CD14-positive monocyte (primary cell): Measurements from ENCODE around the gene PTPRH. TPM values are rescaled to one million over a fixed set of nuclear protein-coding genes. Genes with fewer than 3 reads are reported as not detected.

ENCODE experiments used
- DNase-seq, 3 donors: peaks; one replicate each; pipeline ENCODE4 v3.0.0-alpha.2; 2011 to 2022
- H2AFZ ChIP-seq: 2 replicates; pipeline ENCODE4 v1.6.0; 2012; ENCODE audit warnings: mild to moderate bottlenecking, low read depth, low read length, inconsistent platforms; ENCODE audit not compliant: insufficient read depth, poor library complexity, severe bottlenecking
- H3K27ac ChIP-seq, 2 donors: 1 replicate in 1 of 2; 2 replicates in 1 of 2; pipeline ENCODE4 v1.5.1; 2012 to 2013; ENCODE audit warnings: low read length in 2 of 2, control low read depth in 1 of 2, inconsistent platforms in 1 of 2, low read depth in 1 of 2, mild to moderate bottlenecking in 1 of 2
- H3K27me3 ChIP-seq, 2 donors: one replicate each; pipeline versions ENCODE4 v1.6.0 to v1.6.1; 2011 to 2013; ENCODE audit warnings: low read length in 2 of 2; ENCODE audit not compliant: control insufficient read depth in 2 of 2, insufficient read depth in 2 of 2
- H3K36me3 ChIP-seq, 2 donors: replicated peaks in 1 of 2; 1 replicate in 1 of 2; 2 replicates in 1 of 2; pipeline versions ENCODE4 v1.5.1 to v1.6.1; 2012 to 2013; ENCODE audit warnings: low read length in 2 of 2, control low read depth in 1 of 2, inconsistent platforms in 1 of 2, mild to moderate bottlenecking in 1 of 2; ENCODE audit not compliant: insufficient read depth in 2 of 2, control insufficient read depth in 1 of 2
- H3K4me1 ChIP-seq, 2 donors: 1 replicate in 1 of 2; 2 replicates in 1 of 2; pipeline versions ENCODE4 v1.5.1 to v1.6.1; 2012 to 2013; ENCODE audit warnings: low read length in 2 of 2, control low read depth in 1 of 2, inconsistent platforms in 1 of 2, mild to moderate bottlenecking in 1 of 2, moderate library complexity in 1 of 2; ENCODE audit not compliant: insufficient read depth in 2 of 2, control insufficient read depth in 1 of 2
- H3K4me2 ChIP-seq: replicated peaks from 2 replicates; pipeline ENCODE3; 2012; ENCODE audit warnings: low read length, moderate library complexity, mild to moderate bottlenecking; ENCODE audit not compliant: poor library complexity, severe bottlenecking; ENCODE audit errors: extremely low read depth
- H3K4me3 ChIP-seq, 3 experiments: fragments of 200-600 bp in 1 of 3; sonication (generic) in 1 of 3; replicated peaks in 1 of 3; 1 replicate in 2 of 3; 2 replicates in 1 of 3; pipeline ENCODE4 v1.5.1; 2011 to 2013; ENCODE audit warnings: low read length in 3 of 3, mild to moderate bottlenecking in 3 of 3, control low read depth in 2 of 3, low read depth in 2 of 3, inconsistent platforms in 1 of 3, moderate library complexity in 1 of 3
- H3K79me2 ChIP-seq: 2 replicates; pipeline ENCODE4 v1.6.0; 2012; ENCODE audit warnings: mild to moderate bottlenecking, control low read depth, inconsistent platforms, low read length, moderate library complexity; ENCODE audit not compliant: insufficient read depth
- H3K9ac ChIP-seq: 2 replicates; pipeline ENCODE4 v1.6.0; 2017; ENCODE audit warnings: low read length, mild to moderate bottlenecking; ENCODE audit not compliant: insufficient read depth, poor library complexity, severe bottlenecking
- H3K9me3 ChIP-seq, 2 donors: replicated peaks in 1 of 2; 1 replicate in 1 of 2; 2 replicates in 1 of 2; pipeline versions ENCODE4 v1.5.1 to v1.6.1; 2012 to 2013; ENCODE audit warnings: low read length in 2 of 2, control low read depth in 1 of 2; ENCODE audit not compliant: control insufficient read depth in 1 of 2, insufficient read depth in 1 of 2
- H4K20me1 ChIP-seq: 2 replicates; pipeline ENCODE4 v1.6.0; 2012; ENCODE audit warnings: mild to moderate bottlenecking, low read length, control low read depth, moderate library complexity; ENCODE audit not compliant: insufficient read depth
- H3K27ac Mint-ChIP-seq, 7 donors: one replicate each; pipeline ENCODE4 v1.8.0; 2020; ENCODE audit warnings: mild to moderate bottlenecking in 7 of 7, mixed read lengths in 7 of 7, moderate library complexity in 6 of 7, inconsistent platforms in 2 of 7
- H3K27me3 Mint-ChIP-seq, 3 donors: one replicate each; pipeline ENCODE4 v1.8.0; 2021 to 2022; ENCODE audit warnings: low read depth in 3 of 3, mild to moderate bottlenecking in 3 of 3, mixed read lengths in 3 of 3, moderate library complexity in 3 of 3, inconsistent platforms in 1 of 3
- H3K36me3 Mint-ChIP-seq, 2 donors: one replicate each; pipeline ENCODE4 v1.8.0; 2020; ENCODE audit warnings: mixed read lengths in 2 of 2, inconsistent platforms in 1 of 2, mild to moderate bottlenecking in 1 of 2
- H3K4me1 Mint-ChIP-seq: one replicate; pipeline ENCODE4 v1.8.0; 2020; ENCODE audit warnings: mild to moderate bottlenecking, mixed read lengths
- H3K4me3 Mint-ChIP-seq, 2 donors: one replicate each; pipeline ENCODE4 v1.8.0; 2020; ENCODE audit warnings: mild to moderate bottlenecking in 2 of 2, mixed read lengths in 2 of 2, moderate library complexity in 1 of 2
- H3K9me3 Mint-ChIP-seq, 7 donors: one replicate each; pipeline ENCODE4 v1.8.0; 2020 to 2022; ENCODE audit warnings: mixed read lengths in 7 of 7, mild to moderate bottlenecking in 6 of 7, moderate library complexity in 6 of 7, inconsistent platforms in 2 of 7
- CTCF ChIP-seq: fragments of 200-600 bp; IDR thresholded peaks from one replicate; pipeline ENCODE4 v1.8.0; 2022; ENCODE audit warnings: antibody characterized with exemption, mild to moderate bottlenecking
- WGBS: methylation state at CpG from one replicate; pipeline ENCODE4 v1.1.5; 2013; ENCODE audit warnings: missing lambda C conversion rate; ENCODE audit not compliant: insufficient coverage; 5-methylcytosine and 5-hydroxymethylcytosine counted together
- intact Hi-C, 2 donors: fragments of 100-400 bp; cut with micrococcal nuclease; formaldehyde crosslinking; loops; one replicate each; pipeline versions ENCODE4 v1.15.0 to v1.15.1; 2023
- polyA plus RNA-seq, 3 donors: library from polyadenylated mRNA; depleted of rRNA in 1 of 3; unstranded in 2 of 3; stranded (reverse) in 1 of 3; fragments of 300-500 nt in 2 of 3; fragments of >200 nt in 1 of 3; fragmentation: Illumina TruSeq in 2 of 3; gene quantifications; 1 replicate in 2 of 3; 2 replicates in 1 of 3; pipeline ENCODE4 v1.2.3, GENCODE V29; 2012 to 2021

The PTPRH gene
- polyA plus RNA-seq, 3 donors: 0.08 to 0.53 TPM; not detected in 1

GRCh38 chr19:55149078-55150003 is 60.0 kb downstream of the PTPRH start, which contains the start of gene TNNT1:
TNNT1 (minus strand) TSS chr19:55149206; CDS start chr19:55147157, 2,049 bp downstream.
- peak within 1 kb of the TSS in 1 of 2 donors; percentile 66 for H3K4me3 Mint-ChIP-seq
- H3K4me2 ChIP-seq: no peak within 1 kb of the TSS
- peaks cover 38 to 61% (median 54%) of the 10 kb centered on the region in 3 donors for H3K27me3 Mint-ChIP-seq
- intact Hi-C loops: loop anchor here in 1 of 2 donors (10.0 kb wide), 2 partner anchors 275 to 305 kb away; no protein-coding TSS in a partner anchor
- no peaks in the 10 kb centered on the region for H3K79me2 ChIP-seq
- no peak for DNase-seq
- no peak for TF ChIP-seq CTCF
- peak within 1 kb of the TSS in 1 of 7 donors; percentile 4 for H3K27ac Mint-ChIP-seq
- H3K36me3 ChIP-seq: no peaks in the 10 kb centered on the region
- no peaks in the 10 kb centered on the region for H3K36me3 Mint-ChIP-seq
- H3K4me3 ChIP-seq: no peak within 1 kb of the TSS
- H3K27ac ChIP-seq: no peak within 1 kb of the TSS
- no peak within 1 kb of the TSS for H3K9ac ChIP-seq
- H4K20me1 ChIP-seq: no peaks in the 10 kb centered on the region
- H3K4me1 ChIP-seq: peaks cover 25 to 28% of the 10 kb centered on the region in 2 donors
- 46% methylated on average over 7 of the region's 18 CpGs for WGBS
- peaks cover 10 to 24% (median 17%) of the 10 kb centered on the region in 7 donors for H3K9me3 Mint-ChIP-seq
- peaks cover 8 to 10% of the 10 kb centered on the region in 2 donors for H3K9me3 ChIP-seq
- no peak within 1 kb of the TSS for H2AFZ ChIP-seq
- H3K27me3 ChIP-seq: peaks cover 7 to 43% of the 10 kb centered on the region in 2 donors
- peaks cover 26% of the 10 kb centered on the region for H3K4me1 Mint-ChIP-seq

GRCh38 chr19:55147545-55148251 is 61.6 kb downstream of the PTPRH start:
- no peak overlapping the region for H3K4me3 ChIP-seq
- DNase-seq: no peak
- H3K27me3 ChIP-seq: peaks cover 10 to 49% of the 10 kb centered on the region in 2 donors
- peaks cover 8 to 10% of the 10 kb centered on the region in 2 donors for H3K9me3 ChIP-seq
- 69% methylated on average over 7 of the region's 9 CpGs for WGBS
- Mint-ChIP-seq H3K4me3 (no peak overlapping the region), H3K27ac (no peak overlapping the region), H3K4me1 (peaks cover 29% of the 10 kb centered on the region), H3K9me3 (peaks cover 10 to 24% (median 17%) of the 10 kb centered on the region in 7 donors), H3K27me3 (peaks cover 48 to 72% (median 62%) of the 10 kb centered on the region in 3 donors), H3K36me3 (no peaks in the 10 kb centered on the region)
- no peaks in the 10 kb centered on the region for H3K79me2 ChIP-seq
- H3K27ac ChIP-seq: no peak overlapping the region
- H3K4me1 ChIP-seq: peaks cover 25 to 30% of the 10 kb centered on the region in 2 donors
- intact Hi-C loops: loop anchor here in 1 of 2 donors (10.0 kb wide), 2 partner anchors 277 to 307 kb away; no protein-coding TSS in a partner anchor
- H2AFZ ChIP-seq: no peak overlapping the region
- H3K4me2 ChIP-seq: no peak overlapping the region
- TF ChIP-seq CTCF: no peak
- H3K9ac ChIP-seq: no peak overlapping the region
- H3K36me3 ChIP-seq: no peaks in the 10 kb centered on the region
- H4K20me1 ChIP-seq: no peaks in the 10 kb centered on the region
